ENCODE results near the gene SP100.

The SP100 gene

GRCh38 chr2:230417436-230417835 lies 1.4 kb downstream of the SP100 start:
- Histone ChIP-seq H3K27ac (ENCODE audit: low read depth, low read length) (peak overlapping the region; percentile 90), H3K4me1 (ENCODE audit: control insufficient read depth in 5 of 5, insufficient read depth in 5 of 5, low read length in 5 of 5) (peaks cover 0 to 56% (median 39%) of the 10 kb centered on the region in 5 donors), H3K9me3 (ENCODE audit: control insufficient read depth in 5 of 5, low read length in 5 of 5) (no peaks in the 10 kb centered on the region), H3K9ac (ENCODE audit: low read length in 5 of 5) (peak overlapping the region in 4 of 5 donors; percentile 55 to 98 (median 76)), H3K4me3 (ENCODE audit: low read depth in 1 of 5, low read length in 5 of 5) (peak overlapping the region; percentile 74 to 89 (median 82)), H3K36me3 (ENCODE audit: control insufficient read depth in 5 of 5, insufficient read depth in 5 of 5, low read length in 5 of 5) (peaks cover 0 to 3% (median 0%) of the 10 kb centered on the region in 5 donors), H3K27me3 (ENCODE audit: control insufficient read depth in 5 of 5, insufficient read depth in 4 of 5, low read length in 5 of 5) (no peaks in the 10 kb centered on the region)

GRCh38 chr2:230418341-230419016 lies 2.5 kb downstream of the SP100 start:
- Histone ChIP-seq H3K27ac (ENCODE audit: low read depth, low read length) (peak overlapping the region; percentile 90), H3K4me3 (ENCODE audit: low read depth in 1 of 5, low read length in 5 of 5) (peak overlapping the region; percentile 1 to 85 (median 78)), H3K9me3 (ENCODE audit: control insufficient read depth in 5 of 5, low read length in 5 of 5) (no peaks in the 10 kb centered on the region), H3K9ac (ENCODE audit: low read length in 5 of 5) (peak overlapping the region in 4 of 5 donors; percentile 41 to 60 (median 54)), H3K4me1 (ENCODE audit: control insufficient read depth in 5 of 5, insufficient read depth in 5 of 5, low read length in 5 of 5) (peaks cover 0 to 57% (median 36%) of the 10 kb centered on the region in 5 donors), H3K36me3 (ENCODE audit: control insufficient read depth in 5 of 5, insufficient read depth in 5 of 5, low read length in 5 of 5) (peaks cover 0 to 5% (median 0%) of the 10 kb centered on the region in 5 donors), H3K27me3 (ENCODE audit: control insufficient read depth in 5 of 5, insufficient read depth in 4 of 5, low read length in 5 of 5) (no peaks in the 10 kb centered on the region)

GRCh38 chr2:230419181-230419580 lies 3.2 kb downstream of the SP100 start:
- Histone ChIP-seq H3K27me3 (ENCODE audit: control insufficient read depth in 5 of 5, insufficient read depth in 4 of 5, low read length in 5 of 5) (no peaks in the 10 kb centered on the region), H3K9me3 (ENCODE audit: control insufficient read depth in 5 of 5, low read length in 5 of 5) (no peaks in the 10 kb centered on the region), H3K9ac (ENCODE audit: low read length in 5 of 5) (no peak overlapping the region), H3K36me3 (ENCODE audit: control insufficient read depth in 5 of 5, insufficient read depth in 5 of 5, low read length in 5 of 5) (peaks cover 0 to 8% (median 0%) of the 10 kb centered on the region in 5 donors), H3K4me3 (ENCODE audit: low read depth in 1 of 5, low read length in 5 of 5) (peak overlapping the region in 3 of 5 donors; percentile 4 to 82 (median 78)), H3K4me1 (ENCODE audit: control insufficient read depth in 5 of 5, insufficient read depth in 5 of 5, low read length in 5 of 5) (peaks cover 0 to 64% (median 41%) of the 10 kb centered on the region in 5 donors), H3K27ac (ENCODE audit: low read depth, low read length) (peak overlapping the region; percentile 69)

GRCh38 chr2:230422149-230422548 lies 6.1 kb downstream of the SP100 start:
- H3K36me3 ChIP-seq (ENCODE audit: control insufficient read depth in 5 of 5, insufficient read depth in 5 of 5, low read length in 5 of 5), result peaks cover 0 to 8% (median 0%) of the 10 kb centered on the region in 5 donors
- H3K4me1 ChIP-seq (ENCODE audit: control insufficient read depth in 5 of 5, insufficient read depth in 5 of 5, low read length in 5 of 5), result peaks cover 0 to 64% (median 33%) of the 10 kb centered on the region in 5 donors
- no peaks in the 10 kb centered on the region for H3K9me3 ChIP-seq (ENCODE audit: control insufficient read depth in 5 of 5, low read length in 5 of 5)
- H3K27me3 ChIP-seq (ENCODE audit: control insufficient read depth in 5 of 5, insufficient read depth in 4 of 5, low read length in 5 of 5), result no peaks in the 10 kb centered on the region
- no peak overlapping the region for H3K4me3 ChIP-seq (ENCODE audit: low read depth in 1 of 5, low read length in 5 of 5)
- no peak overlapping the region for H3K9ac ChIP-seq (ENCODE audit: low read length in 5 of 5)
- H3K27ac ChIP-seq (ENCODE audit: low read depth, low read length), result no peak overlapping the region

- Histone ChIP-seq H3K9ac (ENCODE audit: low read length in 5 of 5) (no peak overlapping the region), H3K27ac (ENCODE audit: low read depth, low read length) (no peak overlapping the region), H3K4me3 (ENCODE audit: low read depth in 1 of 5, low read length in 5 of 5) (no peak overlapping the region)
These were observed 8.0 kb downstream of the SP100 start for GRCh38 chr2:230423851-230424458.

GRCh38 chr2:230425377-230425776 lies 9.4 kb downstream of the SP100 start:
- peaks cover 0 to 15% (median 5%) of the 10 kb centered on the region in 5 donors for H3K36me3 ChIP-seq (ENCODE audit: control insufficient read depth in 5 of 5, insufficient read depth in 5 of 5, low read length in 5 of 5)
- H3K4me1 ChIP-seq (ENCODE audit: control insufficient read depth in 5 of 5, insufficient read depth in 5 of 5, low read length in 5 of 5), result peaks cover 0 to 39% (median 11%) of the 10 kb centered on the region in 5 donors
- no peak overlapping the region for H3K27ac ChIP-seq (ENCODE audit: low read depth, low read length)
- H3K9me3 ChIP-seq (ENCODE audit: control insufficient read depth in 5 of 5, low read length in 5 of 5), result peaks cover 0 to 9% (median 2%) of the 10 kb centered on the region in 5 donors
- H3K27me3 ChIP-seq (ENCODE audit: control insufficient read depth in 5 of 5, insufficient read depth in 4 of 5, low read length in 5 of 5), result no peaks in the 10 kb centered on the region
- H3K9ac ChIP-seq (ENCODE audit: low read length in 5 of 5), result no peak overlapping the region
- no peak overlapping the region for H3K4me3 ChIP-seq (ENCODE audit: low read depth in 1 of 5, low read length in 5 of 5)

More at GRCh38 chr2:230423851-230424458, 8.0 kb downstream of the SP100 start:
- Histone ChIP-seq H3K27me3 (ENCODE audit: control insufficient read depth in 5 of 5, insufficient read depth in 4 of 5, low read length in 5 of 5) (no peaks in the 10 kb centered on the region), H3K36me3 (ENCODE audit: control insufficient read depth in 5 of 5, insufficient read depth in 5 of 5, low read length in 5 of 5) (peaks cover 0 to 8% (median under 1%) of the 10 kb centered on the region in 5 donors), H3K9me3 (ENCODE audit: control insufficient read depth in 5 of 5, low read length in 5 of 5) (peaks cover 0 to under 1% (median 0%) of the 10 kb centered on the region in 5 donors), H3K4me1 (ENCODE audit: control insufficient read depth in 5 of 5, insufficient read depth in 5 of 5, low read length in 5 of 5) (peaks cover 0 to 48% (median 16%) of the 10 kb centered on the region in 5 donors)

- no peak overlapping the region for H3K9ac ChIP-seq (ENCODE audit: low read length in 5 of 5)
- no peak overlapping the region for H3K4me3 ChIP-seq (ENCODE audit: low read depth in 1 of 5, low read length in 5 of 5)
- H3K4me1 ChIP-seq (ENCODE audit: control insufficient read depth in 5 of 5, insufficient read depth in 5 of 5, low read length in 5 of 5), result peaks cover 0 to 21% (median 14%) of the 10 kb centered on the region in 5 donors
- no peak overlapping the region for H3K27ac ChIP-seq (ENCODE audit: low read depth, low read length)
- peaks cover 0 to 8% (median 3%) of the 10 kb centered on the region in 5 donors for H3K36me3 ChIP-seq (ENCODE audit: control insufficient read depth in 5 of 5, insufficient read depth in 5 of 5, low read length in 5 of 5)
- H3K27me3 ChIP-seq (ENCODE audit: control insufficient read depth in 5 of 5, insufficient read depth in 4 of 5, low read length in 5 of 5), result no peaks in the 10 kb centered on the region
- H3K9me3 ChIP-seq (ENCODE audit: control insufficient read depth in 5 of 5, low read length in 5 of 5), result peaks cover 0 to 9% (median 2%) of the 10 kb centered on the region in 5 donors
These were observed 13.5 kb downstream of the SP100 start for GRCh38 chr2:230429513-230429912.

- H3K4me1 ChIP-seq (ENCODE audit: control insufficient read depth in 5 of 5, insufficient read depth in 5 of 5, low read length in 5 of 5), result peaks cover 0 to 13% (median 10%) of the 10 kb centered on the region in 5 donors
These were observed 15.2 kb downstream of the SP100 start for GRCh38 chr2:230430957-230431910.

GRCh38 chr2:230434677-230435324 lies 18.8 kb downstream of the SP100 start:
- H3K9me3 ChIP-seq (ENCODE audit: control insufficient read depth in 5 of 5, low read length in 5 of 5), result peaks cover 0 to 9% (median 6%) of the 10 kb centered on the region in 5 donors
- H3K36me3 ChIP-seq (ENCODE audit: control insufficient read depth in 5 of 5, insufficient read depth in 5 of 5, low read length in 5 of 5), result peaks cover 3 to 19% (median 8%) of the 10 kb centered on the region in 5 donors
- no peaks in the 10 kb centered on the region for H3K27me3 ChIP-seq (ENCODE audit: control insufficient read depth in 5 of 5, insufficient read depth in 4 of 5, low read length in 5 of 5)
- H3K9ac ChIP-seq (ENCODE audit: low read length in 5 of 5), result no peak overlapping the region
- H3K27ac ChIP-seq (ENCODE audit: low read depth, low read length), result no peak overlapping the region
- peaks cover 0 to 13% (median 12%) of the 10 kb centered on the region in 5 donors for H3K4me1 ChIP-seq (ENCODE audit: control insufficient read depth in 5 of 5, insufficient read depth in 5 of 5, low read length in 5 of 5)
- H3K4me3 ChIP-seq (ENCODE audit: low read depth in 1 of 5, low read length in 5 of 5), result no peak overlapping the region

More at GRCh38 chr2:230430957-230431910, 15.2 kb downstream of the SP100 start:
- H3K9me3 ChIP-seq (ENCODE audit: control insufficient read depth in 5 of 5, low read length in 5 of 5), result peaks cover 0 to 10% (median 2%) of the 10 kb centered on the region in 5 donors
- H3K27me3 ChIP-seq (ENCODE audit: control insufficient read depth in 5 of 5, insufficient read depth in 4 of 5, low read length in 5 of 5), result no peaks in the 10 kb centered on the region
- H3K27ac ChIP-seq (ENCODE audit: low read depth, low read length), result no peak overlapping the region
- no peak overlapping the region for H3K4me3 ChIP-seq (ENCODE audit: low read depth in 1 of 5, low read length in 5 of 5)
- peaks cover 0 to 9% (median 5%) of the 10 kb centered on the region in 5 donors for H3K36me3 ChIP-seq (ENCODE audit: control insufficient read depth in 5 of 5, insufficient read depth in 5 of 5, low read length in 5 of 5)
- H3K9ac ChIP-seq (ENCODE audit: low read length in 5 of 5), result no peak overlapping the region

Data from subcutaneous abdominal adipose tissue (tissue), 5 donors.